ENCODE measurements around the gene TRMT61B.

Gene TRMT61B

DNA sequence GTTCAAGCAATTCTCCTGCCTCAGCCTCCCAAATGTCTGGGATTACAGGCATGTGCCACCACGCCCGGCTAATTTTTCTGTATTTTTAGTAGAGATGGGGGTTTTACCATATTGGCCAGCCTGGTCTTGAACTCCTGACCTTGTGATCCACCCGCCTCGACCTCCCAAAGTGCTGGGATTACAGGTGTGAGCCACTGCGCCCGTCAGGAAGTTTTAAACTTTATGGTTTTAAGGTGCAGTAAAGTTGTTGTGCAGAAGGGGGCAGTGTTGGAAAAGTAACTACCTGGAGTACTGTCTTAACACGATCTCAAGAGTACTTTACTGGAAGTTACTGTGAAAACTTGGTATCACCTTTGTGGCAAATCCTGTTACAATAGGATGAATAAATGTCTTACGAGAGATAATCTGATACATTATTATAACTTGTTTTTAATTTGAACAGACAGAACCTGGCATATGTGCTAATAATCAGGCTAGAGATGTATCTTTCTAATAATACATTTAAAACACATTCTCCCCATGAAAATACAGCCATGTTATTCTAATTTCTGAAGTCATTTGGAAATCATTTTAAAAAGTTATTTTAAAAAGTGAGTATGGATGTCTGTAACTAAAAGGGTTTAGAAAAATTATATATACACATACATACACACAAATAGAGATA, 48.7 kb downstream of the TRMT61B start:
- Histone ChIP-seq H3K4me3 (no peak overlapping the region), H3K27ac (no peak overlapping the region), H3K9me3 (no peaks in the 10 kb centered on the region), H3K4me1 (no peaks in the 10 kb centered on the region), H3K27me3 (no peaks in the 10 kb centered on the region), H3K36me3 (no peaks in the 10 kb centered on the region)
- TF ChIP-seq, protein P1, sequence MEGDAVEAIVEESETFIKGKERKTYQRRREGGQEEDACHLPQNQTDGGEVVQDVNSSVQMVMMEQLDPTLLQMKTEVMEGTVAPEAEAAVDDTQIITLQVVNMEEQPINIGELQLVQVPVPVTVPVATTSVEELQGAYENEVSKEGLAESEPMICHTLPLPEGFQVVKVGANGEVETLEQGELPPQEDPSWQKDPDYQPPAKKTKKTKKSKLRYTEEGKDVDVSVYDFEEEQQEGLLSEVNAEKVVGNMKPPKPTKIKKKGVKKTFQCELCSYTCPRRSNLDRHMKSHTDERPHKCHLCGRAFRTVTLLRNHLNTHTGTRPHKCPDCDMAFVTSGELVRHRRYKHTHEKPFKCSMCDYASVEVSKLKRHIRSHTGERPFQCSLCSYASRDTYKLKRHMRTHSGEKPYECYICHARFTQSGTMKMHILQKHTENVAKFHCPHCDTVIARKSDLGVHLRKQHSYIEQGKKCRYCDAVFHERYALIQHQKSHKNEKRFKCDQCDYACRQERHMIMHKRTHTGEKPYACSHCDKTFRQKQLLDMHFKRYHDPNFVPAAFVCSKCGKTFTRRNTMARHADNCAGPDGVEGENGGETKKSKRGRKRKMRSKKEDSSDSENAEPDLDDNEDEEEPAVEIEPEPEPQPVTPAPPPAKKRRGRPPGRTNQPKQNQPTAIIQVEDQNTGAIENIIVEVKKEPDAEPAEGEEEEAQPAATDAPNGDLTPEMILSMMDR (IDR thresholded peaks at IDR 0.05), result peak; percentile 64 to 70
- intact Hi-C loops (cut with DNase I; ENCODE audit: low total_unique reads), result no loop called here
- no peak for DNase-seq

DNA sequence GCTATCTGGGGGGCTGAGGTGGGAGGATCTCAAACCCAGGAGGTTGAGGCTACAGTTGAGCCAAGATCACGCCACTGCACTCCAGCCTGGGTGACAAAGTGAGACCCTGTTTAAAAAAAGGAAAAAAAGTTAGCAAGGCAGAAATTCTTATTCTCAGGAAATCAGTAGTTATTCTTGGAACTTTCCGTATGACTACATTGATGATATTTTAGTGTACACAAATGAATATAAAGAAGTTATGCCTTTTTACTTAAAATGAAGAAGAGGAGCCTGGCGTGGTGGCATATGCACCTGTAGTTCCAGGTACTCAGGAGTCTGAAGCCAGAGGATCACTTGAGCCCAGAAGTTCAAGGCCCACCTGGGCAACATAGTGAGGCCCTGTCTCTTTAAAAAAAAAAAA, 52.1 kb downstream of the TRMT61B start:
- Histone ChIP-seq H3K4me3 (no peak overlapping the region), H3K27me3 (no peaks in the 10 kb centered on the region), H3K4me1 (no peaks in the 10 kb centered on the region), H3K9me3 (no peaks in the 10 kb centered on the region), H3K27ac (no peak overlapping the region), H3K36me3 (no peaks in the 10 kb centered on the region)
- TF ChIP-seq, protein P1 (IDR thresholded peaks at IDR 0.05), result no peak
- no peak for DNase-seq
- intact Hi-C loops (cut with DNase I; ENCODE audit: low total_unique reads), result no loop called here

DNA sequence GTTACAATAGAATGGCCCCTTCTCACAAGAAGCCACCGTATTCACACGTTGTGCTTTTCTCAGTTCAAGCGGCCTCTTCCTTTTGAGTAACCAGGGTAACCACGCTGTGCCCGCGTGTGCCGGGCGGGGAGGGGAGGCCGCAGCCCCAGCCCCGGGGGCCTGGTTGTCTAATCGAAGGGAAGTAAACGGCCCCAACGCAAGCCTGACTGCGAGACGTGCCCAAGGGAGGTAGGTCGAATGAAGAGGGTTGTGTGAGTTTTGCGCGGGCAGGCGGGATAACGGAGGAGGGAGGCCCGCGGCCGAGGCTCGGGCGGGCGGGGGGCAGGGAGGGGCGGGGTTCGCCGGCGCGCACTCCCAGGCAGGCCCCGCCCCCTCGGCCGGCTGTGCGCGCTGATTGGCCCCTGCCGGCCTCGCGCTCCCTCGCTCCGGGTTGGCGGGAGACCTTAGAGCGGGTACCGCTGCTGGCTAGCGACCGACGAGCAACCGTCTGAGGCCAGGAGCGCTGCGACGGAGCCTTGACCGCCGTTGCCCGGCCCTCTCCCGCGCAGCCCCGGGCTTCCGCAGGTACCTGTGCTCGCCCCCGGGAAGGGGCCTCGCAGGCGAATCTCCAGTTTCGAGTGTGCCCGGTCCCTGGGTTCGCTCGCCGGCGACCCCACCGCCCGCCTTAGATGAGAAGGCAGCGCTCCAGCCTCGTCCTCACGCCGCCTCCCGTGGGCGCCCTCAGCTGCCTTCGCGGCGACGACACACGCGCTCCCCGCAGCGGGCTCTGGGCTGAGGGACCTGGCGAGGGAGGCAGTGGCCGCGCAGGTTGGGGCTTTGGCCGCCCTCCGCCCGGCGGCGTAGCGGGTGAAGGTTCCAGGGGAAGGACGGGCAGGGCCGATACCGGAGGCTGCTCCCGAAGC, 59.5 kb downstream of the TRMT61B start, which contains the start of gene SPDYA:
TSS of gene SPDYA (plus strand) at position 451 of the 902 bp plus-strand sequence. CDS start 5,181 bp downstream, outside the sequence.
- no peaks in the 10 kb centered on the region for H3K27me3 ChIP-seq
- TF ChIP-seq, protein P1 (IDR thresholded peaks at IDR 0.05), result no peak
- intact Hi-C loops (cut with DNase I; ENCODE audit: low total_unique reads), result no loop called here
- H3K9me3 ChIP-seq, result no peaks in the 10 kb centered on the region
- peak within 1 kb of the TSS; percentile 47 to 53 for H3K4me3 ChIP-seq
- peak; percentile 58 to 85 for DNase-seq
- H3K27ac ChIP-seq, result peak within 1 kb of the TSS; percentile 11 to 52
- peaks cover 0 to 17% (median 12%) of the 10 kb centered on the region in 4 donors for H3K4me1 ChIP-seq
- H3K36me3 ChIP-seq, result peaks cover 13 to 23% (median 16%) of the 10 kb centered on the region in 3 donors

DNA sequence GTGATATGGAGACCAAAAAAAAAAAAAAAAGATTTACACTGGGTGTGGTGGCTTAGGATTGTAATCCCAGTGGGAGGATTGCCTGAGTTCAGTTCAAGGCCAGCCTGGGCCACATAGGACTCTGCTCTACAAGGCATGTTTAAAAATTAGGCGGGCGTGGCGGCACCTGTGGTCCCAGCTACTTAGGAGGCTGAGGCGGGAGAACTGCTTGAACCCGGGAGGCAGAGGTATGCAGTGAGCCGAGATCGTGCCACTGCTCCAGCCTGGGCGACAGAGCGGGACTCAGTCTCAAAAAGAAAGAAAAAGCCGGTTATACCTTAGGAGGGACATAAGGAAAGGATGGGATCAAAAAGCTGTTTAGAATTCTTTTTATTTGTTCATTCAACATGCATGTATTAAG, 60.2 kb downstream of the TRMT61B start:
- H3K27ac ChIP-seq, result peak overlapping the region; percentile 11 to 52
- H3K9me3 ChIP-seq, result no peaks in the 10 kb centered on the region
- DNase-seq, result no peak
- TF ChIP-seq, protein P1 (IDR thresholded peaks at IDR 0.05), result no peak
- peak overlapping the region; percentile 47 to 53 for H3K4me3 ChIP-seq
- peaks cover 0 to 17% (median 12%) of the 10 kb centered on the region in 4 donors for H3K4me1 ChIP-seq
- H3K36me3 ChIP-seq, result peaks cover 19 to 30% (median 23%) of the 10 kb centered on the region in 3 donors
- intact Hi-C loops (cut with DNase I; ENCODE audit: low total_unique reads), result no loop called here
- H3K27me3 ChIP-seq, result no peaks in the 10 kb centered on the region

DNA sequence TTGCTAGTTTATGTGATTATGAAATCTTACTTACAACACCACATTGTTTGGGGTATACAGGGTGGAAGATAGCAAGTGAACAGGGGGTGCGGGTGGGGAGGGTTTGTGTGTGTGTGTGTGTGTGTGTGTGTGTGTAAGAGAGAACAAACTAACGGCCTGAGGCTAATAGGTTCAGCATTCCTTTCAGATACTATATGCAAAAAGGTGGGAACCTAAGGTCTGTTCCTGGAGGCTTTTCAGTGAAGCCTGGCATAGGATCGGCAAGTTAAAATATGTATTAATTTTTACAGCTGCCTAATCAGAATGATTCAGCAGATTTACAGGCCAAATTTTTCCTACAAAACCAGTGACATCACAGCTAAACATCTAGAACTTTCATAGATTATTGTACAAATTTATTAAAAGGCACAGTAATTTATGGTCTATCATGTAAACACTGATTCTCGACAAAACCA, 67.1 kb downstream of the TRMT61B start:
- Histone ChIP-seq H3K4me3 (no peak overlapping the region), H3K27me3 (no peaks in the 10 kb centered on the region), H3K9me3 (no peaks in the 10 kb centered on the region), H3K4me1 (peaks cover 0 to 27% (median 4%) of the 10 kb centered on the region in 4 donors), H3K27ac (peak overlapping the region in 1 of 2 donors; percentile 37), H3K36me3 (peaks cover 72 to 79% (median 74%) of the 10 kb centered on the region in 3 donors)
- intact Hi-C loops (cut with DNase I; ENCODE audit: low total_unique reads), result no loop called here
- TF ChIP-seq, protein P1 (IDR thresholded peaks at IDR 0.05), result no peak
- DNase-seq, result no peak
